NCI-H2107 treated with DMSO at 0.1 percent for 48 hours (cell line): ENCODE measurements around the gene DDX56.

Source experiments
- DNase-seq: peaks from one replicate; lab custom pipeline; 2025; ENCODE audit not compliant: unreplicated experiment; lab: John Stamatoyannopoulos, UW

DDX56 gene

GRCh38 chr7:44573464-44574286 lies at the start of gene DDX56:
DDX56 (minus strand) TSS chr7:44573908; CDS start chr7:44573895, 13 bp downstream.
- DNase-seq, result peak; percentile 94

- no peak for DNase-seq
These were observed 48.8 kb upstream of the DDX56 start for GRCh38 chr7:44622342-44623151.

GRCh38 chr7:44621750-44622103 lies 48.0 kb upstream of the DDX56 start:
- DNase-seq, result no peak

- DNase-seq, result no peak
These were observed 47.5 kb upstream of the DDX56 start for GRCh38 chr7:44621034-44621749.

GRCh38 chr7:44618753-44619152 lies 45.0 kb upstream of the DDX56 start:
- no peak for DNase-seq

GRCh38 chr7:44618045-44618444 lies 44.3 kb upstream of the DDX56 start:
- no peak for DNase-seq

GRCh38 chr7:44617225-44617890 lies 43.6 kb upstream of the DDX56 start:
- no peak for DNase-seq

GRCh38 chr7:44616545-44616944 lies 42.8 kb upstream of the DDX56 start:
- DNase-seq, result no peak

GRCh38 chr7:44615793-44616192 lies 42.1 kb upstream of the DDX56 start:
- no peak for DNase-seq

GRCh38 chr7:44615149-44615611 lies 41.5 kb upstream of the DDX56 start:
- no peak for DNase-seq

- DNase-seq, result no peak
These were observed 36.1 kb upstream of the DDX56 start for GRCh38 chr7:44609829-44610228.

GRCh38 chr7:44608916-44609648 lies 35.4 kb upstream of the DDX56 start:
- DNase-seq, result no peak

GRCh38 chr7:44607141-44608068 lies 33.7 kb upstream of the DDX56 start:
- DNase-seq, result peak; percentile 62

GRCh38 chr7:44606341-44607140 lies 32.8 kb upstream of the DDX56 start, which contains the start of gene OGDH:
OGDH (plus strand) TSS chr7:44606627; CDS start chr7:44624344, 17,717 bp downstream.
- peak; percentile 97 for DNase-seq

- DNase-seq, result no peak
These were observed 31.2 kb upstream of the DDX56 start for GRCh38 chr7:44604941-44605340.

- DNase-seq, result peak; percentile 10
These were observed 29.5 kb upstream of the DDX56 start for GRCh38 chr7:44603193-44603592.

- no peak for DNase-seq
These were observed 28.8 kb upstream of the DDX56 start for GRCh38 chr7:44602576-44602910.

GRCh38 chr7:44599222-44599621 lies 25.5 kb upstream of the DDX56 start:
- DNase-seq, result no peak
